Mammary epithelial cell (primary cell): ENCODE measurements around the gene UBE3D.

Experiments
- EZH2 ChIP-seq: IDR thresholded peaks from 2 replicates; pipeline ENCODE4 v1.6.1; 2012; ENCODE audit warnings: low read length, inconsistent platforms, borderline replicate concordance
- TF ChIP-seq, protein P1 (sequence below), 2 donors: IDR thresholded peaks in 1 of 2; conservative IDR thresholded peaks in 1 of 2; 2 replicates each; pipeline ENCODE4 v1.5.1; 2011 to 2012; ENCODE audit warnings: inconsistent platforms in 2 of 2, low read length in 2 of 2, mild to moderate bottlenecking in 2 of 2, control low read depth in 1 of 2, low read depth in 1 of 2; ENCODE audit not compliant: insufficient read depth in 1 of 2; ENCODE audit errors: extremely low read depth in 1 of 2

DNA sequence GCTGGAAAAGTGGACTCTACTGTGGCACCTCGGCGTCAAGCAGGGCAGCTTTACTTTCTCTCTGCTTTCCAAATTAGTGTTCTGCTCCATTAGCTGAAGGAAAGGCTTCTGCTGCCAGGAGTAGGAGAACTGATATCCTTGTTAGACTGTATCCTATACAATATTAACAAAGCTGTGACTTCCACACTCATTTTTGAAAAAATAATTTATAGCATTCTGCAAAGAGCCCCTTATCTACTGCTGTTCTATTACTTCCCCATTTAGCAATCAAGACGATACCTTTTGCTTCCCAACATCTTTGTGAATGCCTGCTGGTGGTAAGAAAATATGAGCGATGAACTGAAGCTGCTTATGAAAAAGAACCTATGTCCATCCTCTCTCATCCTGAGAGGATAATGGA, 151.1 kb downstream of the UBE3D start:
- TF ChIP-seq, protein P1, sequence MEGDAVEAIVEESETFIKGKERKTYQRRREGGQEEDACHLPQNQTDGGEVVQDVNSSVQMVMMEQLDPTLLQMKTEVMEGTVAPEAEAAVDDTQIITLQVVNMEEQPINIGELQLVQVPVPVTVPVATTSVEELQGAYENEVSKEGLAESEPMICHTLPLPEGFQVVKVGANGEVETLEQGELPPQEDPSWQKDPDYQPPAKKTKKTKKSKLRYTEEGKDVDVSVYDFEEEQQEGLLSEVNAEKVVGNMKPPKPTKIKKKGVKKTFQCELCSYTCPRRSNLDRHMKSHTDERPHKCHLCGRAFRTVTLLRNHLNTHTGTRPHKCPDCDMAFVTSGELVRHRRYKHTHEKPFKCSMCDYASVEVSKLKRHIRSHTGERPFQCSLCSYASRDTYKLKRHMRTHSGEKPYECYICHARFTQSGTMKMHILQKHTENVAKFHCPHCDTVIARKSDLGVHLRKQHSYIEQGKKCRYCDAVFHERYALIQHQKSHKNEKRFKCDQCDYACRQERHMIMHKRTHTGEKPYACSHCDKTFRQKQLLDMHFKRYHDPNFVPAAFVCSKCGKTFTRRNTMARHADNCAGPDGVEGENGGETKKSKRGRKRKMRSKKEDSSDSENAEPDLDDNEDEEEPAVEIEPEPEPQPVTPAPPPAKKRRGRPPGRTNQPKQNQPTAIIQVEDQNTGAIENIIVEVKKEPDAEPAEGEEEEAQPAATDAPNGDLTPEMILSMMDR (conservative IDR thresholded peaks at IDR 0.05 in 1 of 2, IDR thresholded peaks at IDR 0.05 in 1 of 2; ENCODE audit: extremely low read depth in 1 of 2, insufficient read depth in 1 of 2, low read depth in 1 of 2, low read length in 2 of 2): no peak
- no peak for TF ChIP-seq EZH2
